HPDE6-E6E7 (cell line): ENCODE measurements around the gene TOMM6.
"Not testable (repeated sequence)": the region's sequence is repeated elsewhere in the genome, so short reads cannot be mapped to it uniquely, and the experiment has no call there.

Experiments
- DNase-seq: peaks from one replicate; pipeline ENCODE4 v3.0.0; 2011; ENCODE audit warnings: missing footprints; ENCODE audit errors: extremely low spot score

Gene TOMM6

DNA sequence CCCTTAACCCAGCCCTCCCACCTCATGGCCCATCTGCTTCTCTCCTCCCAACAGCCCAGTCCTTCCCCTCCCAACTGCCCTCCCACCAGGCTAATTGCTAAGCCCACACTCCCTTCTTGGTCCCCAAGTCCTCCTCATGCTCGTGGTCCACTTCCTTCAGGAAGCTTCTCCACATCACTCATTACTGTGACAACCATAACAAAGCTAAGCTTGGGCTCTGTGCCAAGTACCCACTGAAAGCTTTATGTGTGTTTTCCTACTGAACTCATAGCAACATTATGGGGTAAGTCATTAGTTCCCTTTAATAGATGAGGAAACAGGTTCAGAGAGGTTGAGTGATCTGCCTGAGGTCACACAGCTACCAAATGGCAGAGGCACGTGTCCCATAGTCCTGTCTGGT is 24.0 kb upstream of the TOMM6 start:
- DNase-seq = no peak

DNA sequence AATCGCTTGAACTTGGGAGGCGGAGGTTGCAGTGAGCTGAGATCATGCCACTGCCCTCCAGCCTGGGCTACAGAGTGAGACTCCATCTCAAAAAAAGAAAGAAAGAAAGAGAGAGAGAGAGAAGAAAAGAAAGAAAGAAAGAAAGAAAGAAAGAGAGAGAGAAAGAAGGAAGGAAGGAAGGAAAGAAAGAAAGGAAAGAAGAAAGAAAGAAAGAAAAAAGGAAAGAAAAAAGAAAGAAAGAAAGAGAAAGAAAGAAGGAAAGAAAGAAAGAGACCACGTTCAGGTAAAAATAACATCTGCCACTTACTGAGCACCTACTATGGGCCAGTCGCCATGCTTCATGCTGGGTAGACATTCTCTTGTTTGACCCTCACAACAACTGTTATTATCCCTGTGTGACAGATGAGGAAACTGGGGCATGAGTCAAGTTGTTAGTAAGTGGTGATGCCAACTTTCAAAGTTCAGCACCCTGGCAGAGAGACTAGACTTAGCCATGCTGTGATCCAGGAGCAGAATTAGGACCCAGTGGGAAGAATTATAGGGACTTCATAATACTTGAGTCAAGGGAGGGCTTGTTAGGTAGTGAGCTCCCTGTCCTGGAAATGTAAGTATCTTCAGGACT is 21.3 kb upstream of the TOMM6 start:
- not testable (repeated sequence) for DNase-seq

DNA sequence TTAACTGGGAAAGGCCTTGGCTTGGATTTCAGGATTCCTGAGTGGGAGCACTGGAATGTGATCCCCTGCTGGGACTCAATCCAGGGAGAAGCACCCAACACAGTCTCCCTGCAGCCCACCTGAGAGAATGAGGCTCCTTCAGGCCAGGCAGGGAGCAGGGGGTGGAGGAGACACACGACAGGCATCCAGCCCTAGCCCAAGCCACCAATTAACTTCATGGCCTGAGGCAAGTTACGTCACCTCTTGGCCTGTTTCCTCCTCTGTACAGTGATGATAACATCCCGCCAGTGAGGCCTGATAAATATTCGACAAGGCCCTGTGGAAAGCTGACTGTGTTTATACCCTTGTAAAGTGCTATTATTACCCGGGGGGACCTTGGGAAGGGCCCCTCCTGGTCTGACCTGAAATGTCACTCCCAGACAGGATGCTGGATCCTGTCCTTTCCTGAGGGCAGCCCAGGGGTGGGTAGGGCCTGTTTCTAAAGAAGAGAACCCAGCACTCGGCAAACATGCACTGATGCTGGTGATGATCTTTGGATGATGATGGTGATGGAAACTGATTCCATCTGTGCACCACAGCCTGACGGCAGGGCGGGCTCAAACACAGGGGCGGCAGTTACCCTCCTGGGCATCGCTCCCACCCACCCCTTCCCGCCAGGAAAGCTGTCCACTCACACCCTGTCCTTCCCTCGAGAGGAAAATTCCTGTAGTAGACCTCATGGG is 20.2 kb upstream of the TOMM6 start:
- DNase-seq = peak; percentile 85

DNA sequence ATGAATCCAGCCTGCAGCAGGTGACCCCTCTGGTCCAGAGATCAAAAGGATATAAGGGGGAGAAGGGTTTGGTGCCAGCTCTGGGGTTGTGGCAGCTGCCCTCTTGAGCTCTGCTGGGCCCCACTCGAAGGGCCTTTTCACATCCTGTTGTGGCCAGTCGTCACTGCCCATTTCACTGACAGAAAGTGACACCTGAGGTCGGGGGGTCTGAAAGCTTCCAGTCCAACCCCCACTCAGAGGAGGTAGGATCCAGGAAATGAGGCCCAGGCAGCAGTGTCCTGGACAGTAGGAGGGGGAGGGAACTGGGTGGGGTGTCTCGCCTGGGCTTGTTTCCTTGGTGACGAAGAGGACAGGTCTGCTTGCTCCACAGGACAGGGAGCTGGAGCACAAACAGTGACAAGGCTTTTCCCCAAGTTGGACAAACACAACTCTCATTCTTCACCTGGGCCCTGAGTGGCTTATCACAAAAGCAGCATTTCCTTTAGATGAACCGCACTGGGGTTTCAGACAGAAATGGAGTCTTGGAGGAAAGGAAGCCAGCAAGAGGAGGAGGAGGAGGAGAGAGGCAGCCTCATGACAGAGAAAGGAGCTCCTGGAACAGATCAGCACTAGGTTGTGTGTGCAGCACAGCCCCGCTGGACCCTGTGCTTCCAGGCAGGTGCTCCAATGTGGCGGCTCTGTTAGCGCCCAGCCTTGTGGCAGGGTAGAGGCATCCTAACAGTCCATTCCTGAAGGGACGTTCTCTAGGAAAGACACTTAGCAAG is 18.8 kb upstream of the TOMM6 start:
- DNase-seq = no peak

DNA sequence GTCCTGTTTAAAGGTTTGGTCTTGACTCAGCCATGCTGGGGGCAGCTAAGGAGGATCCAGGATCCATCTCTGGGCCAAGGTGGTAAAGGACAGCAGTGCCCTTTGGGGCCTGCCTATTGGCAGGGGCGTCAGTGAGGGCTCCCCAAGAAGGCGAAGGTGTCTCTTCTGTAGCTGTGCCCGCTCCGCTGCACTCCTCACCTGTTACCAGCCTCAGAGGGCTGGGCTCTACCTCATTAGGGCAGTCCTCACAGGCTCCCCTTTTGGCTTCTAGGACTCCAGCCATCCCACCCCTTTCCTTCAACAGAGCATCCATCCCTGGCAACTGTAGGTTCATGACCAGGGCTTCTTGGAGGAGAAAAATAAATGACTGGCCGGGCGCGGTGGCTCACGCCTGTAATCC is 18.1 kb upstream of the TOMM6 start:
- no peak for DNase-seq

DNA sequence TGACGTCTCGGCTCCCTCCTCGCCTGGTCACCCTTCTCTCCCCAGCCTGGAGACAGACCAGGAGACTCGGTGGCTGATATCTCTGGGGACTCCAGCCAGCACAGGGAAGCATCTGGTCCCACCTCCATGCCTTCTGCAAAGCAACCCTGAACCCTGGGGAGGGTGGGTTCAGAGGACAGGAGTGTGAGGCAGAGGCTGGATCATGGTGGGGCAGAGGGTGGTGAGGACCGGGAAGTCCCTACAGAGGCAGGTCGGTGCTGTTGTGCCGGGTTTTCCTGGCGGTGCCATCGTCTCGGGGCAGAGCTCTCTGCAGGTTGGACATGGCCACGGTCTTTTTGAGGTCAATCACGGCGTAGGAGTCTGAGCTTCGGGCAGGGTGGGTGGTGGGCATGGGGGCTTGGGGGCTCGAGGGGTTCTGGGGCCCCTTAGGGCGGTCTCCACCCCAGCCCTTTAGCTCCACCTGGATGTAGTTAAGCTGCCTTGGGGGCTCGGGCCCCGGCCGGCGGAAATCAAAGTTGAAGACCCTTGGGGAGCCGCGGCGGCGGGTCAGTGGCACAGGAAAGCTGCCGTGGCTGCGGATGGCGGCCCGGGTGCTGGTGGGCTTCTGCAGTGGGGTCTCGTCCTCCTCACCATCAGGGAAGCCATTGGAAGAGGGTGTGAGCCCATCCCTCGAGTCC is 17.0 kb upstream of the TOMM6 start:
- DNase-seq = no peak

DNA sequence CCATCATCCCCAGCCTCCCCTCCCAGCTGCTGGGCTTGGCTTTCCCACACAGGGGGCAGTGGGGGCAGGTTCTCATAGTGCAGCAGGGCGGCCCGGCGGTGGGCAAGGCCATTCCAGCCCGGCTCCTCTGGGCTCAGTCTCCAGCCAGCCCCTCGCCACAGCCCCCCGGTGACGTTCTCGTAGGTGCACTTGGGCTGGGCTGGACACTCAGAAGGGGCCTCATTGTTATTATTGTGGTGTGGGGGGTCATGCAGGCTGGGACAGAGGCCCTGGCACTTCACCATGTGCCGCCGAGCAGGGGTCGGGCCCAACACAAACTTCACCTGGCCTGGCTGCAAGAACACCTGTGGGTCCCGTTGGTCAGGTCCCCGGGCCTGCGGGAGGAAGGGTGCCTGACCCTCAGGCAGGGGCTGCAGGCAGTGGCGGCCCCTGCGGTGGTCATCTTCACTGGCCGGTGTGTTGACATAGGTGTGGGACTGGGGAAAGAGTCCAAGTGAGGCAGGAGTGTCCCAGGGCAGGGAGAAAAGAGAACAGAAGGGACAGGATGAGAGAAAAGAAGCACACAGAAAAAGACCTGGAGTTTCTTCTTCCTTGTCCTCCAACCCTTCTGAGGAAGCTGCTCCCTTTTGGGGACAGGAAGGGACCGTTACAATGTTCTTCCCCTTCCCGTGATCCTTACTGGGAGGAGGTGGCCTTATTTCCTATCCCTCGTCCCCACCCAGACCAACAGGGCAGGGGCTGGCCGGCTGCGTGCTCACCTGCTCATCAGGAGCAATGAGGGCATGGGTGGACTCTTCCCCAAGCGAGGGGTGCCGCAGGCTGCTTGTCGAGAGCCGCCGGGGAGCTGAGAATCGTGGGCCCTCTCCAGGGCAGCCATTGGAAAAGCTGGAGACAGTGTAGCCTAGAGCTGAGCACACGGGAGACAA is 16.2 kb upstream of the TOMM6 start:
- no peak for DNase-seq

DNA sequence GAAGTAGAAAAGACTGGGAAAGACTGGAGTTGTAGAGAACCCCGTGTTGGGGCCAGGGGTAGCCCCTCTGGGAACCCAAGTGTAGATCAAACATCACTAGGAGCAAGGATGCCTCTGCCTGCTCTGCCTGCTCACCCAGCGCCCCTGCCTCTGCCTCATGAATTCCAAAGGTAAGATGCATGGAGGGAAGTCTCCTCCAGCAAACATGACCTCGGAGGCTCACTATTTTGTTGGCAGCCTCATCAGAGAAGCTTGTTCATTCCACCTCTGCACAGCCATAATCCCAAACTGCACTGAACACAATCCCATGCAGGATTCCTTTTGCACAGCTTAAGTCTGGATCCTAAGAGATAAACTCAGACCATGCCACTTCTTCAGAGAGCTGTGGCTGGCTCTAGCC is 12.7 kb upstream of the TOMM6 start:
- no peak for DNase-seq

DNA sequence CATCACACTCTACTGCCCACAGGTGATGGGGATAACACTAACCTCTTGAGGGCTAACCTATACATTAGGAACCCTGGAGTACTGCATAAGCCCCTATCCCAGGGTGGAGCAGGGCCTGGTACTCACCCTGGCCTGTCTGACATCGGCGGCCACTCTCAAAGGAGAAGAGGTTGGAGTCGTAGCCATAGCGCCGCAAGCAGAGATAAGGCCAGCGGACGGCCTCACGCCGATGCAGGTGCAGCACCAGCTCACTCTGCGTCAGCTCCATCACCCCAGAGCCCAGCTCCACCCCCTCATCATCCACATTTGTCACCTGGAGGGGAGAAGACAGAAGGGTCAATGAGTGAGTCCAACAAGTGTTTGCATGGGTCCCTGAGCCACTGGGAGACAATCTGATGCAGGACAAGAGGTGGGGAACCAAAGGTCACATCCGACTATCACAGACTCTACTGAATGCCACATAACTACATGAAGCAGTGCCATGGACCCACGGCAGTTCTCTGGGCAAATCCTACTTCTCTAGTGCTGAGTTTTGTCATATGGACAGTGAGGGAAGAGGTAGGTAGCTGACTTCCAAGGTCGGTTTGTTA is 12.1 kb upstream of the TOMM6 start:
- DNase-seq = no peak

DNA sequence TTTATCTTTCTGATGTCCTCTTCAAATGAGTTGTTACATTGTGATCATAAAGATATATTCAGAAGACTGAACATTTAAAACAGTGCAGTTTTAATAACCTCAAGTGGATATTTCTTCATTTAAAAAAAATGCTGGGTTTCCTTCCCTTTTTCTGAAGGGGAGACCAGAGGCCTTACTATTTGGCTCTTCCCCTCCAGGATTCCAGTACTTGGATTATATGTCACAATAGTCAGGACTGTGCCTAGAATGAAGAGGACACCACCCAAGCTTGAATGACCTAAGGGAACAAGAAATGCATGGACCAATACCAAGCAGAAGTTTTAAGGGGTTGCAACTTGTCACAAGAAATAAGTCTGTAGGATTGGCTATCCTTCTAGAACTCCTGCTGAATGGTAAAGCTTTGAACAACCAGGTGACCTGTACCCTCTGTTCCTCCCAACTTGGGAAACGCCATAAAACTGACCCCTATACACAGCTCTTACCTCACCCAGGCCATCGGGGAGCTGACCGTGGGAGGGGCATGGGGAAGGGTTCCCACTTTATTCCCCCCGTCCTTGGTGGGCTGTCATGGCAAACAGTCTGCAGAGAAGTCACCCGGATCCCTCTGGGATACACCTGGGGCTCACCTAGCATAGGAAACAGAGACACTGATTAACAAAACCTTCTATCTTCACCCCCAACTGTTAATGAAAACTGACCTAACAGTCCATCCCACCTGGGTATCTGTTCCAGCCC is 9.8 kb upstream of the TOMM6 start:
- no peak for DNase-seq

DNA sequence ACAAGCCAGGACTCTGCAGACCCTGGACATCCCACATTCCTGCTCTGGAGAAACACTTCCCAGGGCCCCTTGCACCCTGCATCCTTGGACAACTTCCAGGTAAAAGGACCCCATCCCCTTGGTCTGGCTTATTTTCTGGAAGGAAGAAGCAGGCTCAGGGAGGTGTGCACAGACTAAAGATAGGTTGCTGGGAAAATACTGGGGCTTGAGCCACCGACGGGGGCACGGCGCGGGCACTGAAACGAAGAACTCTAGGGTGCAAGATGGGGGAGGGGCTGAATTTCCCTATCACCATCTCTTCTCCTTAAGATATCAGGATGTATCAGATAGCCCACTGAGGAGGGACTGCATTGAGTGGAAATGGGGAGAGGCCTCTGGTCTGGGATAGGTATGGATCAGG is 8.6 kb upstream of the TOMM6 start:
- DNase-seq = no peak

DNA sequence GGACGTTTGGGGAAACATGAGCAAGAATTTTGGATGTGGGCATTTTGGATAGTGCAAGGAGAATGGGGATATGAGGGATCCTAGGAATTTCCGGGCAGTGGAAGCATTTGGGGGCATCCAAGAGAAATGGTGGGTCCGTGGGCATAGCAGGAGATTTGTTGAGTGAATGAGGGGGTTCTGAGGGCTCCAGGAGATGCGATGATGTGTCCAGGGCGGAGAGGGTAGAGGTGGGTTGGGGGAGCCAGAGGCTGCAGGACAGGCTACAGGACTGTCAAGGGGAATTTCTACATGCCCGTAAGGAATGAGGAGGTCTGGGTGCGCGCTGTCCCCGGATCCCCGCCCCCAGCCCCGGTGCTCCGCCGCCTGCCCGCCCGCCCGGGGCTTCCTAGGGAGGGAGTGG is 8.2 kb upstream of the TOMM6 start:
- no peak for DNase-seq

DNA sequence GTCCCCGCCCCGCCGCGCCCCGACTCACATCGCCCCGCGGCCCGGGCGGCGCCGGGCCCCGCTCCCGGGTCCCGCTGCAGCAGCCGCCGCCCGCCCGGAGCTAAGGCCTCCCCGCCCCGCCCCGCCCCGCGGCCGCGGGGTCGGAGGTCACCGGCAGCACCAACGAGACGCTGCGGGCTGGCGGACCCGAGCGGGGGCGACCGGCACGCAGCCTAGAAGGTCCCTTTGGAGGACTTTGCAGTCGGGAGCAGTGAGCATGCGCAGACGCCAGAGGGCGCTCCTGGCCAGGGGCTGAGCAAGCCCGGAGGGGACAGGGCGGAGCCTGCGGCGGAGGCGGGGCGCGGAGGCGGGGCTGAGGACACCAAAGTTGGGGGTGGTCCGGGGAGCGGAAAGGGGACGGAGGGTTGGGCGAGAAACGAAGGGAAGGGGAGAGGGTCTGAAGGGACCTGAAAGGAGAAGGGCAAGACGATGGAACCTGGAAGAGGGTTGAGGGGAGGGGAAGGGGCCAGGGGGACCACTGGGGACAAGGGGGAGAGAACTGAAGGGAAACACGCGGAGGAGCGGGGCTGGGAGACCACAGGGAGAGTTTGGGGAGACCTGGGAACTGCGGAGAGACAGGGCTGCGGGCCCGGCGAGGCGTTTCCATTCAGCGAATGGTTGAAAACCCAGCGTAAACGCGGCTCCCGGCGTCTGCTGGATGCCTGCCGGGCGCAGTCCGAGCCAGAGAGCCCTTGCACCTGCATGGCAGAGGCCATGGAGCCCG is 7.5 kb upstream of the TOMM6 start, which contains the start of gene FRS3:
Gene FRS3, minus strand, starts transcription at position 113 of the 763 bp plus-strand sequence. CDS start 2,913 bp downstream, outside the sequence.
- peak; percentile 73 for DNase-seq

DNA sequence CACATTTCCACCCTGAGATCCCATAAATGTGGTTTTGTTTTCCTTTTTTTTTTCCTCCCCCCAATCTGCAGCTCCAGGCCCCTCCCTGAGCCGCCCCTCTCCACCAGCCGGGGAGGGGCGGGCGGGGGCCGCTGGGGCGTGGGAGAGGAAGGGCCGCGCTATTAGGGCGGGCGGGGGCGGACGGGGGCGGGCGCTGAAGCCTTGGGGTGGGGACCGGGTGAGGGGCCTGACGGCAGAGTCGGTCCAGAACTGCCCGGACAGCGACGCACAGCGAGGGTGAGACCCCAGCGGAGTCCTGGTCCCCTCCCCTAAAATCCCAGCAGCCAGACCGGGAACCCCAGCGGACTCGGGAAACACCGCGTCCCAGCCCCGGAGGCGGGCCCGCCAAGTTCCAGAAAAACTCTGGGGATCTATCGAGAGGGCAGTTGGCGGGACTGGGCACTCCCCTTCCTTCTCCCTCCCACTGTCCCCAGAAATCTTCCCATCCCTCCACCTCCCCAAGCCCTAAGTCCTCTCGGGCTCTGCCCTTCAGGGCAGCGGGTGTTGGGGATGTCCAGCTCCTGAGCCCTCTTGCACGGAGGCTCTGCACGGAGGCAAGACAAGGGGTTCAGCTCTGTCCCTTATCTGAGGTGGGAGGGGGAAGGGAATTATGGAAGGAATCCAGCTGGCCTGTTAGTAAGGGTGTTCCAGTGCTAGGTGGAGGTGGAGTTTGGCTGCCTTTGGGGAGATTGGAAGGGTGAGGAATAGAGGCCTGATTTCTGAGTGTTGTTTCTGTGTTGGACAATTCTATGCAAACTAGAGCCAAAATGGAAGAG is 6.7 kb upstream of the TOMM6 start, which contains the start of gene PRICKLE4:
Gene PRICKLE4, plus strand, starts transcription at position 232 of the 815 bp plus-strand sequence. CDS start 2,692 bp downstream, outside the sequence.
- peak; percentile 58 for DNase-seq

DNA sequence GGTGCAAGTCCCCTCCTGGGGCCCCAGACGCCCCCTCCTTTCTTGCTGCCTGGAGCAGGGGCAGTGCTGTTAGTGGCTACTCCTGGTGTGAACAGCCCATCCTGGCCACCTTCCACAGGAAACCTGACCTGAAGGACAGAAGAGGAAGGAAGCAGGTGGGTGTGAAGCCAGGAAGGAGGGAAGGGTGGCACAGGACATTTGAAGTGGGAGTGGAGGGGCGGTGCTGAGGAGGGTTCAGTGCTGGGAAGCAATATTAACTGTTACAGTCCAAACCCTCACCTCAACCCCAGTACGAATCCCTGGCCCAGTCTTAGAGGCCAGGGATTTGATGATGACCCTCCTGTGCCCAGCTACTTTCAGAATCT is 6.1 kb upstream of the TOMM6 start:
- no peak for DNase-seq

DNA sequence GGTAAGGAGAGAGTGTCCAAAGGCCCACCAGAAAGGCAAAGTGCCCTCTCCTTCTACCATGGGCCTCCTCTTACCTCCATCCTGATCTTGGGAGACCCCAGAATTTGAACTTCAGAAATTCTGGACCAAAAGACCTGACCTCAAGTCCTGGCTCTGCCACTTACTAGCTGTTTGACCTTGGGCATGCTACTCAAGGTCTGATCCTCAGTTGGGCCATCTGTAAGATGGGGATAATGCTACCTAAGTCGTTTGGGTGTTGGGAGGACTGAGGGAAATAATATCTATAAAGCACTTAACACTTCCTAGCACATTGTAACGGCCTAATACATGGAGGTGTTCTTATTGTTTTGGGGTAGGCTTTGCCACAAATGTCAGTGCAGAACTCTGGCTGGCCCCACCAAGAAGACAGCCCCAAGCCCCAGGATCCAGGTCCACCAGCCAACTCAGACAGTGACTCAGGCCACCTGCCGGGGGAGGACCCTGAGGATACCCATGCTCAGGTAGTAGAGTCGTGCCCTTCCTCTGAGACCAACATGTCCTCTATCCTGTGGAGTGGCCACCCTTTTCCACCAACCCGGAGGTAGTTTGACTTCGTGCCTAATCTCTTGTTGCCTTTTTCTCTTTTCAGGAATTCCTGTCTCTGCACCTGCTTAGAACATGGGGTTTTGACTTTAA is 4.3 kb upstream of the TOMM6 start:
- no peak for DNase-seq

DNA sequence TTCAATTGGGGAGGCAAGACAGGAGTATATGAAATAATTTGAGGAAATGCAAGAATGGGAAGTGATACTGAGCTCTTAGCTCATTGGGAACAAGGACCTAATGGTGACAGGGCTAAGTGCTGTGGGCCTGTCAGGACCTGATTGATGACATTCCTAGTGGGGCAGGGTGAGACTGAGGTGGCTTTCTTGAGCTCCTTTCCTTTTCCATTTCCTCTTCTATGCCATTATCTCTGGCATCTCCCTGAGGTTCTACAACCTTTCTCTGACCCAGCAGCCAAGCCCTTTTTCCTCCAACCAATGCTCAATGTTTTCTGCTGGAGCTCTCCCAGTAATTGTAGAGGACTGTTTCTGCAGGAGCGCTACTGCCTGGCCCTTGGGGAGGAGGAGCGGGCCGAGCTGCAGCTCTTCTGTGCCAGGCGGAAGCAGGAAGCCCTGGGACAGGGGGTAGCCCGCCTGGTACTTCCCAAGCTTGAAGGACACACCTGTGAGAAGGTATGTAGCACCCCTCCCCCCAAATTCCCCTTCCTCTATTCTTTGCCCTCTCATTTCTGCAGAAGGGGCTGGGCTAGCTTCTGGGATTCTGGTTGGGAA is 2.8 kb upstream of the TOMM6 start:
- DNase-seq = no peak
